Stimulated activated CD8-positive, alpha-beta memory T cell treated with anti-CD3 and anti-CD28 coated beads, Interleukin-12 subunit alpha, Interleukin-12 subunit beta, amount 100 ng/mL, for 4 hours (primary cell): ENCODE data around the gene DVL3.

Experiments
- DNase-seq: peaks from one replicate; pipeline ENCODE4 v3.0.0-alpha.2; 2020; ENCODE audit warnings: low read depth

The DVL3 gene

DNA sequence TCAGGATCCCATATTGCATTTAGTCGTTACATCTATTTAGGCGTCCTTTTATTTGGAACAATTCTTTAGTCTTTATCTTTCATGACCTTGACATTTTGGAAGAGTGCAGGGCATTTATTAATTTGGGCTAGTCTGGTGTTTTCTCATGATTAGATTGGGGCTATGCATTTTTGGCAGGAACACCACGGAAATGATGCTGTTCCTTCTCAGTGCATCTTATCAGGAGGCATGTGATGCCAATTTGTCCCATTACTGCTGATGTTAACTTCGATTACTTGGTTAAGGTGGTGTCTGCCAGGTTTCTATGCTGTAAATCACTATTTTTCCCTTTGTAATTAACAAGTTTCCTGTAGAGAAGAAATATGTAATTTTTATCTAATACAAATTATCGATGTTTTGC is 56.1 kb downstream of the DVL3 start:
- no peak for DNase-seq

DNA sequence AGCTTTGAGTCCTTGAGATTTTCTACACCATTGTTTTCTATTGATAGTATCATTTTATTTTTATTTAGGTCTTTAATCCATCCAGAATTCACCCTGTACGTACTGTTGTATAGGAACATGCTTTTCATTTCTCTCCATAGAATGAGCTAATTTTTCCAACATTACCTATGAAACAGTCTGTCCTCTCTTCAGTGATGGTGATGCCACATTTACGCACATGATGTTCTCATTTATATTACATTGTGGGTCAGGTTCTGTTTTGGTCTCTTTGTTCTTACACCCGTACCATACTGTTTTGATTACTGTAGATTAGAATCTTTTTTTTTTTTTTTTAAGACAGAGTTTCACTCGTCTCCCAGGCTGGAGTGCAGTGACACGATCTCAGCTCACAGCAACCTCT is 56.5 kb downstream of the DVL3 start:
- DNase-seq: no peak

DNA sequence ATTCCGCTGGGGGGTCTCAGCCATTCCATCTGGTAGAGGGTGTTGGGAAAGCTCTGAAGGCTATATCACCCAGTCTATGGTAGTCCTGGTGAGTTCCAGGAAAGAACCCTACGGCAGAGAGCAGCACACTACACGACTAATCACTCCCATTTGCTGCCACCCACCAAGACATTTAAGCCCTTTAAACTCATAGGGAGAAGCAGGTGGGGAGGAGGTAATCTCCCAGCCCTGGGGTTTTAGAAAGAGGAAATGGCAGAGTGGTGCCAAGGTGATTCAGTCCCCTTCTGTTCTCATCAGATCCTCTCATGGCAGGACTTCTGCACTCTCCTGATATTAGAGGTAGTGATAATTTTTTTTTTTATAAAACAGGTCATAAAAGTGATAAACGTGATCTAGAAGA is 63.6 kb downstream of the DVL3 start:
- no peak for DNase-seq

GRCh38 chr3:184222521-184222920 is 67.3 kb downstream of the DVL3 start:
- no peak for DNase-seq
